ENCODE measurements around the gene ACTL9.
A peak's percentile ranks its signal among the peaks of the same experiment; 100 is the strongest.

The ACTL9 gene

GRCh38 chr19:8699908-8700307, 1.3 kb upstream of the ACTL9 start:
- H3K9me2 ChIP-seq (replicated peaks; ENCODE audit: low read depth, low read length) = no peaks in the 10 kb centered on the region
- H3K36me3 ChIP-seq (ENCODE audit: insufficient read depth, low read length) = no peaks in the 10 kb centered on the region
- no peak overlapping the region for H3K4me2 ChIP-seq (ENCODE audit: low read depth, low read length, poor library complexity, severe bottlenecking)
- TF ChIP-seq, protein P1, sequence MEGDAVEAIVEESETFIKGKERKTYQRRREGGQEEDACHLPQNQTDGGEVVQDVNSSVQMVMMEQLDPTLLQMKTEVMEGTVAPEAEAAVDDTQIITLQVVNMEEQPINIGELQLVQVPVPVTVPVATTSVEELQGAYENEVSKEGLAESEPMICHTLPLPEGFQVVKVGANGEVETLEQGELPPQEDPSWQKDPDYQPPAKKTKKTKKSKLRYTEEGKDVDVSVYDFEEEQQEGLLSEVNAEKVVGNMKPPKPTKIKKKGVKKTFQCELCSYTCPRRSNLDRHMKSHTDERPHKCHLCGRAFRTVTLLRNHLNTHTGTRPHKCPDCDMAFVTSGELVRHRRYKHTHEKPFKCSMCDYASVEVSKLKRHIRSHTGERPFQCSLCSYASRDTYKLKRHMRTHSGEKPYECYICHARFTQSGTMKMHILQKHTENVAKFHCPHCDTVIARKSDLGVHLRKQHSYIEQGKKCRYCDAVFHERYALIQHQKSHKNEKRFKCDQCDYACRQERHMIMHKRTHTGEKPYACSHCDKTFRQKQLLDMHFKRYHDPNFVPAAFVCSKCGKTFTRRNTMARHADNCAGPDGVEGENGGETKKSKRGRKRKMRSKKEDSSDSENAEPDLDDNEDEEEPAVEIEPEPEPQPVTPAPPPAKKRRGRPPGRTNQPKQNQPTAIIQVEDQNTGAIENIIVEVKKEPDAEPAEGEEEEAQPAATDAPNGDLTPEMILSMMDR (conservative IDR thresholded peaks at IDR 0.05; ENCODE audit: low read length) = no peak
- no peak for TF ChIP-seq EZH2phosphoT487 (IDR thresholded peaks at IDR 0.05; ENCODE audit: borderline replicate concordance)
- peaks cover 7% of the 10 kb centered on the region for H3F3A ChIP-seq (ENCODE audit: low read depth)
- no peaks in the 10 kb centered on the region for H3K79me2 ChIP-seq (ENCODE audit: insufficient read depth, low read length)
- H3K9ac ChIP-seq (ENCODE audit: low read depth, low read length, poor library complexity, severe bottlenecking) = no peak overlapping the region
- peaks cover 48% of the 10 kb centered on the region for H3K4me1 ChIP-seq (ENCODE audit: insufficient read depth, low read length, poor library complexity, severe bottlenecking)
- H3K9me3 ChIP-seq (ENCODE audit: insufficient read depth, low read depth, low read length) = no peaks in the 10 kb centered on the region
- H4K20me1 ChIP-seq (ENCODE audit: insufficient read depth, low read length, poor library complexity, severe bottlenecking) = no peaks in the 10 kb centered on the region
- no peak overlapping the region for H3K4me3 ChIP-seq (ENCODE audit: low read length, poor library complexity, severe bottlenecking)
- H3K27me3 ChIP-seq (ENCODE audit: insufficient read depth, low read length, poor library complexity, severe bottlenecking) = no peaks in the 10 kb centered on the region
- no peak overlapping the region for H2AFZ ChIP-seq (ENCODE audit: low read length)

DNA sequence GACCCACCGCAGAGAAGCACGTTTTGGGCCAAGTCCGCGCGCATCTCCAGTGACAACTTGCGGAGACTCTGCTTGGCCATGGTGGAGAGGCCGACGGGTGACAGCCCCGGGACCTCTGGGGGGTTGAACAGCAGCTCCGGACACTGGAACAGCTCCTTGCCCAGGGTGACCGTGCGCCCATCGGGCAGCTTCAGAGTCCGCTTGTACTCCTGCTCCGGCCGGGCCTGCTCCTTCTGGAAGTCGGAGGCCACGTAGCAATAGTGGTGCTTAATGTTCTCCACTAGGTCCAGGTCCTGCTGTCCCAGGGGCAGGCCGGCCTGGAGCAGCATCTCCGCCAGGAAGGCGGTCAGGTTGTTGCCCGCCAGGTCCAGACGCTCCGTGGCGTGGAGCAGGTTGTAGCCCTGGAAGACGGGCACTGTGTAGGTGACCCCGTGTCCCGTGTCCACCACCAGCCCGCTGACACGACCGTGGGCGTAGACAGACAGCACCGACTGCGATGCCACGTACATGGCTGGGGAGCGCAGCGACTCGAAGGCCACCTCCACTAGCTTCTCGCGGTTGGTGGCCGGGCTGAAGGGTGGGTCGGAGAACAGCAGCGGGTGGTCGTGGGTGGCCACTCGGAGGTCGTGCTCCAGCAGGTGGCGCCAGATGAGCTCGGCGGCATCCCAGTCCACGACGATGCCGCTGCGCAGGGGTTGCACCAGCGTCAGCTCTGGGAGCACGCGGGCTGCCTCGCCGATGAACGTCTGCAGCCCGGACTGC, 743 bp downstream of the ACTL9 start:
- no peaks in the 10 kb centered on the region for H3K9me2 ChIP-seq (replicated peaks; ENCODE audit: low read depth, low read length)
- H3F3A ChIP-seq (ENCODE audit: low read depth) = peaks cover 4% of the 10 kb centered on the region
- H3K4me1 ChIP-seq (ENCODE audit: insufficient read depth, low read length, poor library complexity, severe bottlenecking) = peaks cover 40% of the 10 kb centered on the region
- no peak overlapping the region for H2AFZ ChIP-seq (ENCODE audit: low read length)
- H3K36me3 ChIP-seq (ENCODE audit: insufficient read depth, low read length) = no peaks in the 10 kb centered on the region
- H3K27me3 ChIP-seq (ENCODE audit: insufficient read depth, low read length, poor library complexity, severe bottlenecking) = no peaks in the 10 kb centered on the region
- H3K79me2 ChIP-seq (ENCODE audit: insufficient read depth, low read length) = no peaks in the 10 kb centered on the region
- no peaks in the 10 kb centered on the region for H3K9me3 ChIP-seq (ENCODE audit: insufficient read depth, low read depth, low read length)
- H3K4me2 ChIP-seq (ENCODE audit: low read depth, low read length, poor library complexity, severe bottlenecking) = no peak overlapping the region
- H3K9ac ChIP-seq (ENCODE audit: low read depth, low read length, poor library complexity, severe bottlenecking) = no peak overlapping the region
- TF ChIP-seq, protein P1 (conservative IDR thresholded peaks at IDR 0.05; ENCODE audit: low read length) = peak; percentile 74
- TF ChIP-seq EZH2phosphoT487 (IDR thresholded peaks at IDR 0.05; ENCODE audit: borderline replicate concordance) = no peak
- no peaks in the 10 kb centered on the region for H4K20me1 ChIP-seq (ENCODE audit: insufficient read depth, low read length, poor library complexity, severe bottlenecking)
- H3K4me3 ChIP-seq (ENCODE audit: low read length, poor library complexity, severe bottlenecking) = no peak overlapping the region

- no peak overlapping the region for H2AFZ ChIP-seq (ENCODE audit: low read length)
- no peaks in the 10 kb centered on the region for H3K27me3 ChIP-seq (ENCODE audit: insufficient read depth, low read length, poor library complexity, severe bottlenecking)
- H3K9me3 ChIP-seq (ENCODE audit: insufficient read depth, low read depth, low read length) = no peaks in the 10 kb centered on the region
- no peaks in the 10 kb centered on the region for H3K36me3 ChIP-seq (ENCODE audit: insufficient read depth, low read length)
- no peak for TF ChIP-seq EZH2phosphoT487 (IDR thresholded peaks at IDR 0.05; ENCODE audit: borderline replicate concordance)
- TF ChIP-seq, protein P1 (conservative IDR thresholded peaks at IDR 0.05; ENCODE audit: low read length) = no peak
- peaks cover 42% of the 10 kb centered on the region for H3K4me1 ChIP-seq (ENCODE audit: insufficient read depth, low read length, poor library complexity, severe bottlenecking)
- H3K79me2 ChIP-seq (ENCODE audit: insufficient read depth, low read length) = no peaks in the 10 kb centered on the region
- no peaks in the 10 kb centered on the region for H3K9me2 ChIP-seq (replicated peaks; ENCODE audit: low read depth, low read length)
- no peak overlapping the region for H3K4me2 ChIP-seq (ENCODE audit: low read depth, low read length, poor library complexity, severe bottlenecking)
- H3K9ac ChIP-seq (ENCODE audit: low read depth, low read length, poor library complexity, severe bottlenecking) = no peak overlapping the region
- no peaks in the 10 kb centered on the region for H4K20me1 ChIP-seq (ENCODE audit: insufficient read depth, low read length, poor library complexity, severe bottlenecking)
- H3K4me3 ChIP-seq (ENCODE audit: low read length, poor library complexity, severe bottlenecking) = no peak overlapping the region
- peaks cover under 1% of the 10 kb centered on the region; the same call in 1 of the 2 replicates for H3F3A ChIP-seq (ENCODE audit: low read depth)
Measured at GRCh38 chr19:8696993-8697392, 1.6 kb downstream of the ACTL9 start.

Measured in Loucy (cell line).